Ecto neural progenitor cell (in vitro differentiated cells): ENCODE measurements around the gene PEPD.
A peak's percentile ranks its signal among the peaks of the same experiment; 100 is the strongest.
"Not testable (repeated sequence)": the region's sequence is repeated elsewhere in the genome, so short reads cannot be mapped to it uniquely, and the experiment has no call there.

ENCODE experiments used
- DNase-seq: peaks from one replicate; pipeline ENCODE4 v3.0.0-alpha.2; 2018; ENCODE audit warnings: low spot score

PEPD gene

GRCh38 chr19:33497131-33497777 lies 24.3 kb downstream of the PEPD start:
- no peak for DNase-seq

GRCh38 chr19:33496038-33496895 lies 25.3 kb downstream of the PEPD start:
- no peak for DNase-seq

GRCh38 chr19:33493401-33494275 lies 28.0 kb downstream of the PEPD start:
- no peak for DNase-seq

GRCh38 chr19:33492951-33493350 lies 28.6 kb downstream of the PEPD start:
- no peak for DNase-seq

GRCh38 chr19:33492090-33492489 lies 29.5 kb downstream of the PEPD start:
- no peak for DNase-seq

GRCh38 chr19:33490596-33490995 lies 31.0 kb downstream of the PEPD start:
- not testable (repeated sequence) for DNase-seq

GRCh38 chr19:33490041-33490451 lies 31.5 kb downstream of the PEPD start:
- DNase-seq: no peak

- no peak for DNase-seq
Observed at GRCh38 chr19:33488826-33489225, 32.8 kb downstream of the PEPD start.

GRCh38 chr19:33487901-33488800 lies 33.4 kb downstream of the PEPD start:
- no peak for DNase-seq

- no peak for DNase-seq
Observed at GRCh38 chr19:33486936-33487811, 34.4 kb downstream of the PEPD start.

- no peak for DNase-seq
Observed at GRCh38 chr19:33486407-33486806, 35.2 kb downstream of the PEPD start.

- no peak for DNase-seq
Observed at GRCh38 chr19:33484226-33484774, 37.3 kb downstream of the PEPD start.

- no peak for DNase-seq
Observed at GRCh38 chr19:33482476-33482875, 39.1 kb downstream of the PEPD start.

- DNase-seq: no peak
Observed at GRCh38 chr19:33481863-33482262, 39.7 kb downstream of the PEPD start.

- not testable (repeated sequence) for DNase-seq
Observed at GRCh38 chr19:33479570-33479969, 42.0 kb downstream of the PEPD start.

- no peak for DNase-seq
Observed at GRCh38 chr19:33477781-33478180, 43.8 kb downstream of the PEPD start.

GRCh38 chr19:33476151-33476707 lies 45.4 kb downstream of the PEPD start:
- peak; percentile 9 for DNase-seq

- DNase-seq: no peak
Observed at GRCh38 chr19:33473653-33474305, 47.8 kb downstream of the PEPD start.
